H1 (cell line): ENCODE data around the gene NFIC. TPM values are rescaled to one million over a fixed set of nuclear protein-coding genes. Genes with fewer than 3 reads are reported as not detected.

Source experiments
- CEBPB ChIP-seq: IDR thresholded peaks from 2 replicates; pipeline ENCODE4 v1.6.1; 2012; ENCODE audit warnings: low read depth, low read length
- SP1 ChIP-seq: IDR thresholded peaks from 2 replicates; pipeline ENCODE4 v1.6.1; 2011; ENCODE audit warnings: low read depth, low read length
- polyA plus RNA-seq, 7 experiments: library from polyadenylated mRNA; depleted of rRNA in 3 of 7; stranded (reverse) in 5 of 7; unstranded in 2 of 7; fragments of >200 nt in 5 of 7; fragments of 200-250 nt in 2 of 7; gene quantifications; 1 replicate in 5 of 7; 2 replicates in 1 of 7; 4 replicates in 1 of 7; pipeline versions ENCODE4 v1.2.1 to v1.2.3, GENCODE V29; 2011 to 2013; ENCODE audit warnings: missing spikeins in 2 of 7, mixed read lengths in 2 of 7
- total RNA-seq: library from RNA; stranded (reverse); fragmentation: NEBNext Ultra II Directional; extraction: Animal tissue kit (Norgen Biotek cat#: 25700); gene quantifications from 2 replicates; pipeline ENCODE4 v1.2.1, GENCODE V29; 2021
- TF ChIP-seq, protein P1 (sequence below): IDR thresholded peaks from 2 replicates; pipeline ENCODE4 v1.6.1; 2012; ENCODE audit warnings: low read length, inconsistent platforms

The NFIC gene
- total and polyA plus RNA-seq, 2 of the 8 experiments (the other 6 are each of a cell fraction or from before 2014, with no cell fraction given): 0.56 to 3.2 TPM

DNA sequence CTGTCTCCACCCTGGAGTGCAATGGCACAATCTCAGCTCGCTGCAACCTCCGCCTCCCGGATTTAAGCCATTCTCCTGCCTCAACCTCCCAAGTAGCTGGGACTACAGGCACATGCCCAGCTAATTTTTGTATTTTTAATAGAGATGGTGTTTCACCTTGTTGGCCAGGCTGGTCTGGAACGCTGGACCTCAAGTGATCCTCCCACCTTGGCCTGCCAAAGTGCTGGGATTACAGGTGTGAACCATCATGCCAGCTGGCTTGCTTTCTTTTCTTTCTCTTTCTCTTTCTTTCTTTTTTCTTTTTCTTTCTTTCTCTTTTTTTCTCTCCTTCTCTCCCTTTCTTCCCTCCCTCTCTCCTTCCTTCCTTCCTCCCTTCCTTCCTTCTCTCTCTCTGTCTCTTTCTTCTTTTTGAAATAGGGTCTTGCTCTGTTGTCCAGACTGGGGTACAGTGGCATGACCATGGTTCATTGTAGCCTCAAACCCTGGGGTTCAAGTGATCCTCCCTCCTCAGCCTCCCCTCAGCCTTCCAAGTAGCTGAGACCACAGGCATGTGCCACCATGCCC, 33.3 kb upstream of the NFIC start (continued):
- TF ChIP-seq, protein P1, sequence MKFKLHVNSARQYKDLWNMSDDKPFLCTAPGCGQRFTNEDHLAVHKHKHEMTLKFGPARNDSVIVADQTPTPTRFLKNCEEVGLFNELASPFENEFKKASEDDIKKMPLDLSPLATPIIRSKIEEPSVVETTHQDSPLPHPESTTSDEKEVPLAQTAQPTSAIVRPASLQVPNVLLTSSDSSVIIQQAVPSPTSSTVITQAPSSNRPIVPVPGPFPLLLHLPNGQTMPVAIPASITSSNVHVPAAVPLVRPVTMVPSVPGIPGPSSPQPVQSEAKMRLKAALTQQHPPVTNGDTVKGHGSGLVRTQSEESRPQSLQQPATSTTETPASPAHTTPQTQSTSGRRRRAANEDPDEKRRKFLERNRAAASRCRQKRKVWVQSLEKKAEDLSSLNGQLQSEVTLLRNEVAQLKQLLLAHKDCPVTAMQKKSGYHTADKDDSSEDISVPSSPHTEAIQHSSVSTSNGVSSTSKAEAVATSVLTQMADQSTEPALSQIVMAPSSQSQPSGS: no peak
- TF ChIP-seq SP1 (no peak), CEBPB (no peak)
